ENCODE data around the gene SLC39A11.

Gene SLC39A11

DNA sequence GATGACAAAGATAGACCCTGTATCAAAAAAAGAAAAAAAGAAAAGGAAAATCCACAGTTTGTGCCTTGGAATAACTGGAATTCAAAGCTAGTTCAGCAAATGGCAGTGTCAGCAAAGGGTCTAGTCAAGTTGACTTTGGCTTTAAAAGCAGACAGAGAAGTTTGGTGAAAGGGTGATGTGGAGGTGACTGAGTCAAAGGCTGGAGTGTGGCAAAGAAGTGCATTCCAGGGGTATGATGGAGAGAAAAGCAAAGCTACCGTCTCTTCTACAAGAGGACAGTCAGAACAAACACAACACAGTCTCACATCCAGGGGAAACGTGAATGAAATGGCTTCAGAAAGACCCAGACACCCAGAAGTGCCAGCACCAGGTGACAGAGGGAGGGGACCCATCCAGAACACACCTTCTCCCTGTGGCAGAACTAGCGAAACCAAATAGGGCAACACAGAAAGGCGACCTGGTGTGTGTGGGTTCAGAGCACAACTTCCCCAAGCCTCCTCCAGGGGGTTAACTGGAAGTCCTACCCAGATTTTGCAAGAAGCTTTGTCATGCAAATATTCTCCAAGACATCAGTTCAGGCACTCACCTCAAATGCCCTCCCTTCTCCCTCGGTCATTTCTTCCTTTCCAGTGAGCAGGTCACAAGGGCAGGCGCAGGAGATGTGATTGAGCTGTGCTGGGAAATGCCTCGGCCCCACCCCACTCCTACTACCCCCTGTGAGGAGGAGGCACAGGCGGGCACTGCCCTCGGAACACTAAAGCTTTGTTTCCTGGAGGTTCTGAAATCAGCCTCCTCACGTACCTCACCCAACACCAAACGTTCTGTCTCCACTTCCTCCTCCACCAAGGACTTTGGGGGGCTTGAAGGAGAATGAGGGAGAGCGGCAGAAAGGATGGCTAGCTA, 489.7 kb downstream of the SLC39A11 start:
- Histone ChIP-seq H4K20me1 (ENCODE audit: insufficient read depth) (no peaks in the 10 kb centered on the region), H3K36me3 (ENCODE audit: insufficient read depth) (no peaks in the 10 kb centered on the region), H3K9ac (peak overlapping the region; percentile 10; the same call in 1 of the 2 replicates), H3K4me3 (IDR thresholded peaks at IDR 0.05; ENCODE audit: insufficient read depth, low read depth, low read length) (no peak overlapping the region), H3K27ac (peak overlapping the region; percentile 56), H3K27me3 (ENCODE audit: insufficient read depth, low read depth) (no peaks in the 10 kb centered on the region), H3K4me1 (ENCODE audit: low read depth, poor library complexity, severe bottlenecking) (peaks cover 73% of the 10 kb centered on the region), H3K79me2 (ENCODE audit: insufficient read depth, low read depth) (0 out of 2 replicates have a peak, but pooled peaks cover 4% of the 10 kb centered on the region), H2AFZ (ENCODE audit: low read depth) (peak overlapping the region; percentile 23; the same call in 1 of the 2 replicates), H3K4me2 (peak overlapping the region; percentile 52)
- TF ChIP-seq CTCF (conservative IDR thresholded peaks at IDR 0.05; ENCODE audit: low read depth, low read length) = no peak

DNA sequence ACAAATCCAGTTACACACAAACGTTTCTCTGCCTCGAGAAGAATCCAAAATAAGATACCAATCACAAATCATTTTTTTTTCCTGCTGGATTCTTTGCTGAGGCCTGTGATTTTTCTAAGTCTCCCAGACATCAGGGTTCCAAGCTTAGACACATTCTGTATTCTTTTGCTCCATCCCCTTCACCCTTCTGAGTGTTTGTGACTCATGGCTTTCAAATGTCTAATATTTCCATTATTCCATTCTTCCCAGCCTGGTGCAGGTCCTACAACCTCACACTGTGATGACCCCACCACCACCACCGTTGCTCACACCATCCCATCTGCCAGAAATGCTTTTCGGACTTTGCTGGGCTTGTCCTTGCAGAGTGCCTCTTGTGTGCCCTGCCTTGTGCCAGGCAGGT, 491.6 kb downstream of the SLC39A11 start:
- Histone ChIP-seq H3K36me3 (ENCODE audit: insufficient read depth) (no peaks in the 10 kb centered on the region), H4K20me1 (ENCODE audit: insufficient read depth) (no peaks in the 10 kb centered on the region), H3K4me1 (ENCODE audit: low read depth, poor library complexity, severe bottlenecking) (peaks cover 91% of the 10 kb centered on the region), H3K9ac (no peak overlapping the region), H2AFZ (ENCODE audit: low read depth) (no peak overlapping the region), H3K27me3 (ENCODE audit: insufficient read depth, low read depth) (no peaks in the 10 kb centered on the region), H3K4me3 (IDR thresholded peaks at IDR 0.05; ENCODE audit: insufficient read depth, low read depth, low read length) (no peak overlapping the region), H3K79me2 (ENCODE audit: insufficient read depth, low read depth) (0 out of 2 replicates have a peak, but pooled peaks cover 4% of the 10 kb centered on the region), H3K27ac (no peak overlapping the region), H3K4me2 (no peak overlapping the region)
- no peak for TF ChIP-seq CTCF (conservative IDR thresholded peaks at IDR 0.05; ENCODE audit: low read depth, low read length)

GRCh38 chr17:72599891-72600290, 492.6 kb downstream of the SLC39A11 start:
- H3K4me3 ChIP-seq (IDR thresholded peaks at IDR 0.05; ENCODE audit: insufficient read depth, low read depth, low read length) = no peak overlapping the region
- peaks cover 84% of the 10 kb centered on the region for H3K4me1 ChIP-seq (ENCODE audit: low read depth, poor library complexity, severe bottlenecking)
- H3K79me2 ChIP-seq (ENCODE audit: insufficient read depth, low read depth) = 0 out of 2 replicates have a peak, but pooled peaks cover 4% of the 10 kb centered on the region
- H4K20me1 ChIP-seq (ENCODE audit: insufficient read depth) = no peaks in the 10 kb centered on the region
- H2AFZ ChIP-seq (ENCODE audit: low read depth) = no peak overlapping the region
- TF ChIP-seq CTCF (conservative IDR thresholded peaks at IDR 0.05; ENCODE audit: low read depth, low read length) = no peak
- H3K27me3 ChIP-seq (ENCODE audit: insufficient read depth, low read depth) = no peaks in the 10 kb centered on the region
- H3K9ac ChIP-seq = no peak overlapping the region
- H3K27ac ChIP-seq = no peak overlapping the region
- H3K4me2 ChIP-seq = no peak overlapping the region
- H3K36me3 ChIP-seq (ENCODE audit: insufficient read depth) = no peaks in the 10 kb centered on the region

DNA sequence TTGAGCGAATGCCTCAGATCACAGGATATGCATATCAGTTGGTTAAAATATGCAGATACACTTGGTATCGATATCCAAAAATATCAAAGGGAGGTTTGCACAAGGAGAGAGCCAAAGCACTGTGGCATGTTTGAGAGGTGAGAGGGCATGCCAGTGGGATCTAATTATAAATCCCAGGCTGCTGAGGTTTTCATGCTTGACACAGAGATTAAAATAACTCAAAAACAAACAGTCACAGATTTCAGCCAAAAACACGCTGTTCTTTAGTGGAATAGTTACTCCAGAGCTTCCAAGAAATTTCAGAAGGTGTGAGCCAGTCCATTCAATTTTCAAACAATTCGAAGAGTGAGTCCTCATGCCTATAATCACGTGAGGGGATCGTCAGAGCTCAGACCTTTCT, 493.8 kb downstream of the SLC39A11 start:
- no peak for TF ChIP-seq CTCF (conservative IDR thresholded peaks at IDR 0.05; ENCODE audit: low read depth, low read length)
- Histone ChIP-seq H2AFZ (ENCODE audit: low read depth) (no peak overlapping the region), H3K27me3 (ENCODE audit: insufficient read depth, low read depth) (no peaks in the 10 kb centered on the region), H3K36me3 (ENCODE audit: insufficient read depth) (no peaks in the 10 kb centered on the region), H3K79me2 (ENCODE audit: insufficient read depth, low read depth) (0 out of 2 replicates have a peak, but pooled peaks cover 2% of the 10 kb centered on the region), H3K27ac (no peak overlapping the region), H4K20me1 (ENCODE audit: insufficient read depth) (no peaks in the 10 kb centered on the region), H3K4me3 (IDR thresholded peaks at IDR 0.05; ENCODE audit: insufficient read depth, low read depth, low read length) (no peak overlapping the region), H3K4me1 (ENCODE audit: low read depth, poor library complexity, severe bottlenecking) (peaks cover 72% of the 10 kb centered on the region), H3K4me2 (peak overlapping the region; percentile 59; the same call in 1 of the 2 replicates), H3K9ac (no peak overlapping the region)
